BE2C (cell line): ENCODE measurements around the gene DDB1.

Experiments used
- DNase-seq: peaks from one replicate; pipeline ENCODE4 v3.0.0-alpha.2; 2020
- H3K27me3 ChIP-seq: fragments of 250-450 bp; sonication (Bioruptor Pico); 2 replicates; pipeline ENCODE4 v1.5.1; 2020; ENCODE audit warnings: mild to moderate bottlenecking
- H3K36me3 ChIP-seq: fragments of 250-450 bp; sonication (Bioruptor Pico); 2 replicates; pipeline ENCODE4 v1.5.1; 2020; ENCODE audit warnings: mild to moderate bottlenecking
- H3K4me1 ChIP-seq: fragments of 250-450 bp; sonication (Bioruptor Pico); 2 replicates; pipeline ENCODE4 v1.5.1; 2020
- H3K4me3 ChIP-seq: 2 replicates; pipeline ENCODE4 v1.5.1; 2011; ENCODE audit warnings: low read depth, low read length
- H3K9me3 ChIP-seq: fragments of 250-450 bp; sonication (Bioruptor Pico); 2 replicates; pipeline ENCODE4 v1.5.1; 2020
- CTCF ChIP-seq: IDR thresholded peaks from 2 replicates; pipeline ENCODE4 v1.5.1; 2012; ENCODE audit warnings: mild to moderate bottlenecking, low read depth, low read length

DDB1 gene

DNA sequence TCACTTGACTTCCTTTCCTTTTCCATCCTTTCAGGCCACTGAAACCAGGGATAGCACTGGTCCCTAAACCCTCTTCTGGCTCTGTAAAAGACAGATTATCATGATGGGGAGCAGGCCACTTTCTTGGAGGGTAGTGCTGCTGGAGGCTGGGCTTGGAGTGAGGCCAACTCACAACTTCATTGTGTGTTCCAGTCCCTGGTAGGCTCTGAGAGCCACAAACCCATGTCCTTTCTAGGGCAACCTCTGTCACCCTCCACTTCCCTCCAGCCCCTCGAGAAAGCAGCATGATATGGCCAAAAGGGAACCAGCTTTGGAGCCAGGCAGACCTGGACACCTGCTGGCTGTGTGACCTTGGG is 2.4 kb upstream of the DDB1 start:
- Histone ChIP-seq H3K4me3 (no peak overlapping the region), H3K27me3 (no peaks in the 10 kb centered on the region), H3K36me3 (no peaks in the 10 kb centered on the region), H3K9me3 (no peaks in the 10 kb centered on the region), H3K4me1 (no peaks in the 10 kb centered on the region; the same call in 1 of the 2 replicates)
- no peak for DNase-seq
- TF ChIP-seq CTCF: no peak

GRCh38 chr11:61334434-61335354 is 1.8 kb upstream of the DDB1 start:
- Histone ChIP-seq H3K4me3 (no peak overlapping the region), H3K4me1 (no peaks in the 10 kb centered on the region; the same call in 1 of the 2 replicates), H3K36me3 (no peaks in the 10 kb centered on the region), H3K9me3 (no peaks in the 10 kb centered on the region), H3K27me3 (no peaks in the 10 kb centered on the region)
- no peak for DNase-seq
- no peak for TF ChIP-seq CTCF

- no peak for TF ChIP-seq CTCF
- H3K27me3 ChIP-seq: no peaks in the 10 kb centered on the region
- H3K36me3 ChIP-seq: peaks cover 5% of the 10 kb centered on the region
- no peaks in the 10 kb centered on the region for H3K9me3 ChIP-seq
- no peaks in the 10 kb centered on the region; the same call in 1 of the 2 replicates for H3K4me1 ChIP-seq
- H3K4me3 ChIP-seq: peak overlapping the region; percentile 89
- DNase-seq: no peak
Measured at GRCh38 chr11:61333550-61334433, 887 bp upstream of the DDB1 start.

DNA sequence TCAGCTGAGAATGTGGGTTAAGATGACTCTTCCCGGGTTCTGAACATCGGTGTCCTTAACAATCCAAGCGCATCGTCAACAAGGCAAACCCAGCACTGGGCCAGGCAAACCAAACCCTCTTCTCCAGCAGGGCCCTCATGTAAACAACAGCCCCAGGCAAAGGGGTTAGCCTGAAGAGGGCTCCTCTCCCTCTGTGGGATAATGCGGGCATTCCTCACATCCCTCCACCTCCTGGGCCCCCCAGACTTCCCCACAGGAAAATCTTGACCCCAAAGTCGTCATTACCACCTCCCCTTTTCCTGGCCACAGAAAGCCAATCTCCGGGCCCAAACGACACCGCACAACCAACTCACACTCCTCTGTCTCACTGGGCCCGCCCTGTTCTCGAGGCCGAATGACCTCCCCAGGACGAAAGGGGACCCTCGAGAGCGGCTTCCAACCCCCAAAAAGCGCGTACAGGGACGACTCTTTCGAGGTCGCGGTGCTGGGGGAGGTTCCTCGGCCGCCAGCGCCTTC is 566 bp downstream of the DDB1 start:
- no peak for DNase-seq
- Histone ChIP-seq H3K27me3 (no peaks in the 10 kb centered on the region), H3K4me3 (peak overlapping the region; percentile 89), H3K9me3 (no peaks in the 10 kb centered on the region), H3K36me3 (peaks cover 8% of the 10 kb centered on the region), H3K4me1 (no peaks in the 10 kb centered on the region; the same call in 1 of the 2 replicates)
- TF ChIP-seq CTCF: no peak

DNA sequence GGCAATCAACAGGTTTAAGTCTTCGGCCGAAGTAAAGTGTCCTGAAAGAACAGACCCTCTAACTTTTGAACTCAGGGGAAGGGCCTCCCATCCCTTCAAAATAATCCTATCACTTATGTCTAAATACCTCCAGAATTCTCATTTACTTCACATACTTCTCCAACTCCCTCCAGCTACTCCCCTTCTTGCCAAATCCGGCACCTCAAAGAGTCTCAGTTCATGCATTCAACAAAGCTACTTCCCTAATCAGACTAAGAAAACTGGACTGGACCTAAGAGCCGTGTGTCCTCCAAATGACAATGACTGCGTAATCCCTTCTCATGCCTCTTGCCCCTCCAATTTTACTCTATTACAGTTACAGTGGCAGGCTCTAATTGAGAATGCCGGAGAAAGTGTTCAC is 1.3 kb downstream of the DDB1 start:
- H3K9me3 ChIP-seq: no peaks in the 10 kb centered on the region
- peaks cover 13% of the 10 kb centered on the region for H3K36me3 ChIP-seq
- DNase-seq: no peak
- no peaks in the 10 kb centered on the region for H3K27me3 ChIP-seq
- no peaks in the 10 kb centered on the region; the same call in 1 of the 2 replicates for H3K4me1 ChIP-seq
- peak overlapping the region; percentile 89 for H3K4me3 ChIP-seq
- TF ChIP-seq CTCF: no peak
